ENCODE measurements around the gene TGFBR1.

The TGFBR1 gene

GRCh38 chr9:99056886-99057664 lies 47.8 kb upstream of the TGFBR1 start:
- TF ChIP-seq GLIS3 (CRISPR knock-in tag; IDR thresholded peaks at IDR 0.05) (no peak), ZFP30 (CRISPR knock-in tag; IDR thresholded peaks at IDR 0.05) (no peak), OSR1 (CRISPR knock-in tag; IDR thresholded peaks at IDR 0.05) (no peak), ZNF565 (CRISPR knock-in tag; conservative IDR thresholded peaks at IDR 0.05; ENCODE audit: low read depth) (no peak)
- no peak for ATAC-seq

GRCh38 chr9:99057665-99058625 lies 47.0 kb upstream of the TGFBR1 start:
- TF ChIP-seq ZNF8 (CRISPR knock-in tag; IDR thresholded peaks at IDR 0.05) (no peak), PPARA (CRISPR knock-in tag; IDR thresholded peaks at IDR 0.05; ENCODE audit: borderline replicate concordance) (no peak), TSHZ2 (CRISPR knock-in tag; IDR thresholded peaks at IDR 0.05) (no peak), GLIS3 (CRISPR knock-in tag; IDR thresholded peaks at IDR 0.05) (no peak), ZNF565 (CRISPR knock-in tag; conservative IDR thresholded peaks at IDR 0.05; ENCODE audit: low read depth) (no peak), CSRNP3 (CRISPR knock-in tag; IDR thresholded peaks at IDR 0.05) (no peak), RARB (CRISPR knock-in tag; IDR thresholded peaks at IDR 0.05) (no peak)
- no peak for ATAC-seq

- TF ChIP-seq ZFP3 (CRISPR knock-in tag; IDR thresholded peaks at IDR 0.05) (no peak), BACH2 (CRISPR knock-in tag; IDR thresholded peaks at IDR 0.05; ENCODE audit: borderline replicate concordance) (no peak), CSDC2 (CRISPR knock-in tag; IDR thresholded peaks at IDR 0.05) (no peak), TOX (CRISPR knock-in tag; IDR thresholded peaks at IDR 0.05; ENCODE audit: borderline replicate concordance) (no peak), ARNTL (CRISPR knock-in tag; IDR thresholded peaks at IDR 0.05; ENCODE audit: borderline replicate concordance, low read depth) (no peak), ZNF70 (CRISPR knock-in tag; IDR thresholded peaks at IDR 0.05) (no peak), ZFP30 (CRISPR knock-in tag; IDR thresholded peaks at IDR 0.05) (no peak), SNAI2 (CRISPR knock-in tag; IDR thresholded peaks at IDR 0.05) (no peak), TSHZ2 (CRISPR knock-in tag; IDR thresholded peaks at IDR 0.05) (no peak)
- ATAC-seq, result no peak
Measured at GRCh38 chr9:99058964-99059921, 45.7 kb upstream of the TGFBR1 start.

- no peak for ATAC-seq
- no peak for TF ChIP-seq OSR1 (CRISPR knock-in tag; IDR thresholded peaks at IDR 0.05)
- TF ChIP-seq PATZ1 (CRISPR knock-in tag; IDR thresholded peaks at IDR 0.05; ENCODE audit: borderline replicate concordance), result no peak
- TF ChIP-seq ZFP3 (CRISPR knock-in tag; IDR thresholded peaks at IDR 0.05), result no peak
- no peak for TF ChIP-seq TOX (CRISPR knock-in tag; IDR thresholded peaks at IDR 0.05; ENCODE audit: borderline replicate concordance)
- no peak for TF ChIP-seq ZFP30 (CRISPR knock-in tag; IDR thresholded peaks at IDR 0.05)
- no peak for TF ChIP-seq CREB5 (CRISPR knock-in tag; IDR thresholded peaks at IDR 0.05; ENCODE audit: low read depth)
- TF ChIP-seq BACH2 (CRISPR knock-in tag; IDR thresholded peaks at IDR 0.05; ENCODE audit: borderline replicate concordance), result no peak
- no peak for TF ChIP-seq ZNF70 (CRISPR knock-in tag; IDR thresholded peaks at IDR 0.05)
- TF ChIP-seq SNAI2 (CRISPR knock-in tag; IDR thresholded peaks at IDR 0.05), result no peak
- no peak for TF ChIP-seq CSRNP3 (CRISPR knock-in tag; IDR thresholded peaks at IDR 0.05)
Measured at GRCh38 chr9:99060621-99061020, 44.3 kb upstream of the TGFBR1 start.

Data from SK-N-SH treated with all-trans-retinoic acid at 6 μM for 48 hours (cell line).